Measurements from ENCODE around the gene CTU2.
"Not testable (repeated sequence)": the region's sequence is repeated elsewhere in the genome, so short reads cannot be mapped to it uniquely, and the experiment has no call there.

Gene CTU2

DNA sequence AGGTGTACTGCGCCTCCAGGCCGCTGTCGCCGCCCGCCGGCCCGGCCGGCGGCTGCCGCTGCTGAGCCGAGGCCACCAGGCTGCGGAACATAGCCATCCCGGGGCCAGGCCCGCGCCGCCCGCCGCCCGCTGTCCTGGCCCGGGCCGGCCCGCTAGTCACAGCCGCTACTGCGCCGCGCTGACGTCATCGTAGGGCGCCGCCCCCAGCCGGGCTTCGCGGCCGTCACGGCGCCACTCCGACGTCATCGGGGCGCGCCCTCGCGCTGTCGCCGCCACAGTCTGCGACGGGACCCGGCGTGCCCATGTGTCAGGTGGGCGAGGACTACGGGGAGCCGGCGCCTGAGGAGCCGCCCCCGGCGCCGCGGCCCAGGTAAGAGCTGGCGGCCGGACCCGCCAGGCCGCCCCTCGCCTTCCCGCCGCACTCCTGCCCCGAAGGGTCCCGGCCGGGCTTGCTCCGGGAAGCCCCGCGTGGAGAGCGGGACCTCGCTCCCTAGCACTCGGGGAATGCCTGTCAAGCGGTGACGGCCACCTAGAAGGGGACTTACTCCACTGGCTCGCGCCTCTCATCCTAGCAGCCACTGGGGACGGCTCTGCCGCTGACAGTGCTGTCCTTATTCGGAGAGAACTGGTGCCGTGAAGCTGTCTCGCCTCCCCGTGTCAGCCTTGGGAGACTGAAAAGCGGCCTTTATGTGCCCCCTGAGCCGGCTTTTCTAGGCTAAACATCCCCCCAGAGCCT, at the start of gene CTU2, which contains the start of gene RNF166:
CTU2 (plus strand) TSS at position 275 of the 736 bp plus-strand sequence; CDS start at position 303, 28 bp downstream.
RNF166 (minus strand) TSS at position 180 of the 736 bp plus-strand sequence; CDS start at position 97, 83 bp downstream.
- in situ Hi-C loops (cut with MboI; ENCODE audit: low pct_unique_long_range_greater_than_20kb, low sequenced_read_pairs) = no loop called here
- DNase-seq = peak; percentile 86

DNA sequence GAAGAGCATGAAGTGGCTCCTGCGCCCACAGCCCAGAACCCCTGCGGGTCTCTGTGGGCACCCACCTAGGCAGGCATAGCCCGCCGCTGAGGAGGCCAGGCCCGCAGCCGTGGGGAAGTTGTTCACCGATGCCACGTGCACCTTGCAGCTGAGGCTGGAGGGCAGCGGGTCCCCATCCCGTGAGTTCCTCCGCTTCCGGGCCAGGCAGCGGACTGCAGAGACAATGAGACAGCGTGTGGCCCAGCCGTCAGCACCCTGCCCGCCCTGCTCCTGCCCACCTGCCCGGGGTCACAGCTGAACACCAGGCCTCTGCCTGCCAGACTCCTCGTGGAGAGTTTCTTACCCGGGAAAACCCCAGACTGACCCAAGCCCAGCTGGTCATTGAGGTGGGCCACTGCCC, 48.9 kb upstream of the CTU2 start:
- no peak for DNase-seq
- in situ Hi-C loops (cut with MboI; ENCODE audit: low pct_unique_long_range_greater_than_20kb, low sequenced_read_pairs) = no loop called here

DNA sequence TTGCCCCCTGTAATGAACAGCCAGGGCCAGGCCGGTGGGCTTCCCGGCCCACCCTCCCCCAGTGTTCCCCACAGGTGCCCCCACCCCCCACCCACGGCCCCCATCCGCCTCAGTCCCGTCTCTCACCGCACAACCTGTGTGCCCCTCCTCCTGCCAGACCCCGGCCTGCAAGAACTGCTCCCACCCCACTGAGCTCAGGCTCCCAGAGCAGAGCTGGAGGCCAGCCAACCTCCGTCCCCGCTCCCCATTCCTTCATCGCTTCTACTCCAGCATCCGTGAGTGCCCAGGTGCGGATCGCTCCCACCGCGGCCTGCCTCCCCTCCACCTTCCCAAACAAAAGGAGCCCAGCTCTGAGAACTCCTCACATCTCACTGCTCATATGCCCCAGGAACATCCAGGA, 47.6 kb upstream of the CTU2 start:
- no peak for DNase-seq
- in situ Hi-C loops (cut with MboI; ENCODE audit: low pct_unique_long_range_greater_than_20kb, low sequenced_read_pairs) = no loop called here

DNA sequence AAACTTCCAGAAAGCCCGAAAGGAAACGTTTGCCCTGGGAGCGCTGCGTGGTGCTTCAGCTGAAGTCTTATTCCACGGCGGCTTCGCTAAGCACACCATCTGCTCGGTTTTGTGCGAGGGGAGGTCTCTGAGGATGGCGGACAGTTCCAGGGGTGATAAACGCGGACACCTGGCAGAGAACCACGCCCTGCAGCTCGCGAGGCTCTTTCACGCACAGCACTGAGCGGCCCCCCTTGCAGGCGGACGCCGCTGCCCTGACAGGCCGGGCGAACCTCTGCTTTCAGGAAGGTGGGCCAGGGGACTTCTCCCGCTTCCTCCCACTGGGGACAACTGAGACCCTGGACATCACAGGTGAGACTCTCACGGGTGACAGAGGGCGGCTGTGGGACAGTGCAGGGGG, 47.1 kb upstream of the CTU2 start:
- no peak for DNase-seq
- in situ Hi-C loops (cut with MboI; ENCODE audit: low pct_unique_long_range_greater_than_20kb, low sequenced_read_pairs) = no loop called here

DNA sequence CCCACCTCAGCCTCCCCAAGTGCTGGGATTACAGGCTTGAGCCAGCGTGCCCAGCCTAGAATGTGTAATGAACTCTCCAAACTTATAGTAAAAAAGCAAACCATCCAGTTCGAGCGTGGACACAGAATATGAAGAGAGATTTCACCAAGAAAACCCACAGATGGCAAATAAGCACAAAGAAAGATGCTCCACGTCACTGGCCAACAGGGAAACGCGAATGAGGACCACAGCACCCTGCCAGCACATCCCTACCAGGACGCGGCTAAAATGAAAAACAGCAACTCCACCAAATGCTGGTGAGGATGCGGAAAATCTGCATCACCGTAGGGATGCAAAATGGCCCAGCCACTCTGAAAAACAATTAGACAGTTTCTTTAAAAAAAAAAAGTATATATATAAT, 44.8 kb upstream of the CTU2 start:
- DNase-seq = no peak
- in situ Hi-C loops (cut with MboI; ENCODE audit: low pct_unique_long_range_greater_than_20kb, low sequenced_read_pairs) = no loop called here

DNA sequence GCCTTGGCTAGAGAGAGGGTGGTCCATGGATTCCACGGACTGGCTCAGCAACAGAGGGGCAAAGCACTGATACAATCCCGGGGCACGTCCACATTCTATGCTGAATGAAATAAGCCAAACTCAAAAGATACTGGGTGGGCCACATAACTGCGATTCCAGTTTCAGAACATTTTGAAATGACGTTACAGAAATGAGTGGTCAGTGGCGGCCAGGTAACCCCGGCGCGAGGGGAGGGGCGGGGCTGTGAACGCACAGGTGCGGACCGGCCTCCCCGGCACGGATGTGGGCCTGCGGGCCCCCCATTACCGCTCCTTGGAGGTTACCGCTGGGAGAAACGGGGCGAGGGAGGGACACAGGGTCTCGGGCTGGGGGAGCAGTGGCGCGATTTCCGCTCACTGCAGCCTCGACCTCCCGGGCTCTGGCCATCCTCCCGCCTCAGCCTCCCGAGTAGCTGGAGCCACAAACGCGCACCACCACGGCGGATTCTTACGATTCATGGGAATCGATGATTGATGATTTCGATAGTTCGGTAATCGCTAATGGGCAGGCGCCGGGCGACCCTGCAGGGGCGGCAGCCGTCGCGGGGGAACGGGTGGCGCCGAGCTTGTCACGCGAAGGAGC, 44.0 kb upstream of the CTU2 start:
- in situ Hi-C loops (cut with MboI; ENCODE audit: low pct_unique_long_range_greater_than_20kb, low sequenced_read_pairs) = no loop called here
- no peak for DNase-seq

DNA sequence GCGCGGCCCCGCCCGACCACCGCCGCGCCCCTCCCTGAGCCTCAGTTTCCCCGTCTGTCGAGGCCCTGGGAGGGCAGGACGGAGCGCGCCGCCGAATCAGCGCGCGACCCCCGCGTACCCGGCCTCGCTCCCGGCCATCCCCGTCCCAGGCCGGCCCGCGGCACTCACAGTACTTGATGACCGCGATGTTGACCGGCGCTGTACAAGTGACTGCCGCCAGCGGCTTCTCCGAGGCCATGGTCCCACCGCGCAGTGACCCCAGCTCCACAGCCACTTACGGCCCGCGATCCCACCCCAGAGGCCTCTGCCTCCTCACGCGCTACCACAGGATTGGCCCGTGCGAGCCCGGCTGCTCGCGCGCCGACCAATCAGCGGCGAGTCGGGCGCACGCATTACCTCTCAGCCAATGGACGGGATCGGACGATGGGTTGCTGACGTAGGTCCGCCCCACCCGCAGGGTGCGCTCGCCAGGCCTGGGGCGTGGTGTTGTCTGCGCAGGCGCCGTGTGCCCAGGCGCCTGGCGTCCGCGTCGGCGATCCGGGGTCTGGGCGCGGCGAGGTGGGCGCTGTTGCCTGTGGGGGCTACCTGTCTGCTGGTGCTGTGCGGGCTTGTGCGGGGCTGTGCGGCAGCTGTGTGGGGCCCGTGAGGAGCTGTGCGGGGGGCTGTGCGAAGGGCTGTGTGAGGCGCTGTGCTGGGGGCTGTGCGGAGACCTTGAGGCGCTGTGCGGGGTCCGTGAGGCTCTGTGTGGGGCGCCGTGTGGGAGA, 43.3 kb upstream of the CTU2 start, which contains the start of gene MVD:
MVD (minus strand) TSS at position 249 of the 764 bp plus-strand sequence; CDS start at position 238, 11 bp downstream.
- in situ Hi-C loops (cut with MboI; ENCODE audit: low pct_unique_long_range_greater_than_20kb, low sequenced_read_pairs) = no loop called here
- peak; percentile 97 for DNase-seq

DNA sequence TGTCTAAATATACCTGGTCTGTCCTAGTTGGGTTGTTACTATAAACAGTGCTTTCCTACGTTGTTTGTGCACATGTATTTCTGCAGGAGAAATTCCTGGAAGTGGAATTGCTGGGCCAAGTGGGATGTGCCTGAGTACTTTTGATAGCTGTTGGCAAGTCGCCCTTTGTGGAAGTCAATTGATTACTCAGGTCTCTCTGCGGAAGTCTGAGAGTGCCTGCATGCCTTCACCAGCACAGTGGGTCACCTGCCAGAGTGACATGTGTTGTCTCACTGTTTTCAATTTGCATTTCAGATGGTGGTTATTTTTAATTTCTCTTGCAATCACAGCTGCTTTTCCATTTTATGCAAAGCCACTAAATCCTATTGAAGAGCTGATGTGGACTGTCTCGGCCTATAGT, 41.2 kb upstream of the CTU2 start:
- in situ Hi-C loops (cut with MboI; ENCODE audit: low pct_unique_long_range_greater_than_20kb, low sequenced_read_pairs) = no loop called here
- DNase-seq = no peak

DNA sequence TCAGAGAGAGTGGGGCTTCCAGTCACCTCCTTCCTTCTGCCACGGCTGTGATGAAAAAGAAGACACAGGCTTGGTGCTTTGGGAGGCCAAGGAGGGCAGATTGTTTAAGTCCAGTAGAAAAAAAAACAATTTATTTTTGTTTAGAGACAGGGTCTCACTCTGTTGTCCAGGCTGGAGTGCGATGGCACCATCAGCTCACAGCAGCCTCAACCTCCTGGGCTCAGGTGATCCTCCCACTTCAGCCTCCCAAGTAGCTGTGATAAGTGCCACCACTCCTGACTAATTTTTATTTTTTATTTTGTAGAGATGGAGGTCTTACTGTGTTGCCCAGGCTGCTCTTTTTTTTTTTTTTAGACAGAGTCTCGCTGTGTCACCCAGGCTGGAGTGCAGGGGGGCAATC, 40.7 kb upstream of the CTU2 start:
- in situ Hi-C loops (cut with MboI; ENCODE audit: low pct_unique_long_range_greater_than_20kb, low sequenced_read_pairs) = no loop called here
- DNase-seq = no peak

DNA sequence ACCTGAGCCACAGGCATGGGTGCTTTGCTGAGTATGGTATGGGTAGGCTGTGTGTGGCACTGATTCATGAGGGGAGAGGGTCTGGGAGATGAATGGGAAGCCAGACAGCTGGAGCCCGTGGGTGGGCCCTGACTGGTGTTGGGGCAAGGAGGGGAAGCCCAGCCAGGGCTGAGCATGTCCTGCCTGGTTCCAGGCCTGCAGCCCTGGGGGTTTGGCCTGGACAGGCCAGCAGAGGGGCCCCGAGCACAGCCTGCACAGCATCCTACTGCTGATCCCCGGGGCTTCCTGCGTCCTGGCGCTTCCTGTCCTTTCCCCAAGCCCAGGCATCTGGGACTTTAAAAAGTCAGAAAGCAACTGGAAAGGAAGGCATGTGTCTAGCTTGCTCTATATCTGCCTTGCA, 38.8 kb upstream of the CTU2 start:
- DNase-seq = no peak
- in situ Hi-C loops (cut with MboI; ENCODE audit: low pct_unique_long_range_greater_than_20kb, low sequenced_read_pairs) = no loop called here

DNA sequence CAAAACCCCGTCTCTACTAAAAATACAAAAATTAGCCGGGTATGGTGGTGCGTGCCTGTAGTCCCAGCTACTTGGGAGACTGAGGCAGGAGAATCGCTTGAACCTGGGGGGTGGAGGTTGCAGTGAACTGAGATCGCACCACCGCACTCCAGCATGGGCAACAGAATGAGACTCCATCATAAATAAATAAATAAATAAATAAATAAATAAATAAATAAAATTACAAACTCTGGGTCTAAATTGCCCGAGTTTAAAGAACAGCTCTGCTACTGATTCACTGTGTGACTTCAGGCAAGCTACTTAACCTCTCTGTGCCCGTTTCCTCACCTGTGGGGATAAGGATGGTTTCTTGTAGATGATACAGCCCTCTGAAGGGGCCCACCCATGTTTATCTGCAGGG, 36.8 kb upstream of the CTU2 start:
- DNase-seq; in situ Hi-C loops (cut with MboI; ENCODE audit: low pct_unique_long_range_greater_than_20kb, low sequenced_read_pairs): not testable (repeated sequence)

DNA sequence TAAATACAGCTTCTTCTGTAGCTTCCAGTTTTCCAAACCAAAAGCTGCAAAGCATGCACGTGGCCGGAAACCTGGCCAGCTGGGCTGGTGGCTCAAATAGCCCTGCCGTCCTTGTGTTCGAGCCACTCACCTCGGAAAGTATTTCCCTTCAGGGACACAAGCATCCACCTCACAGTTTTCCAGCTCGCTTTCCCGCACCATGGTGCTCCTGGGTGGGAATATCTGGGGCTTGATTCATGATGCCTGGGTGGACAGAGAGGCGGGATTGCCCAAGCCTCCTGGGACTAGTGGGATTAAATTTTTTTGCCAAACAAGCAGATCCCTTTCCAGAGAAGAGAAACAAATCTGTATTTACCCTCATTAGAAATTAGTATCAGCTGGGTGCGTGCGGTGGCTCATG, 36.3 kb upstream of the CTU2 start:
- in situ Hi-C loops (cut with MboI; ENCODE audit: low pct_unique_long_range_greater_than_20kb, low sequenced_read_pairs) = no loop called here
- no peak for DNase-seq

DNA sequence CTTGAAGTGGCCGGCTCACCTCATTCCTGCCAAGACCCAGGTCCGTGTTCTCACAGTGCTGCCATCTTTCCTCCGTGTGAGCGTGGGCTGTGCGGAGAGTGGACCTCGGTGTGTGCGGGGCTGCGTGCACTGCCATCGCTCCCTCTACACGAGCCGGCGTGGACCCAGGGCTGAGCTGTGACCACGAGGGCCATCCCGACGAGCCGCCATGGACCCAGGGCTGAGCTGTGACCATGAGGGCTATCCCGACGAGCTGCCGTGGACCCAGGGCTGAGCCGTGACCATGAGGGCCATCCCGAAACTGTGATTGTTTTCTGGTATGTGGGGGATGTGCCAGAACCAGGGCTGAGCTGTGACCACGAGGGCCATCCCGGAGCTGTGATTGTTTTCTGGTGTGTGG, 34.5 kb upstream of the CTU2 start:
- no peak for DNase-seq
- in situ Hi-C loops (cut with MboI; ENCODE audit: low pct_unique_long_range_greater_than_20kb, low sequenced_read_pairs) = no loop called here

DNA sequence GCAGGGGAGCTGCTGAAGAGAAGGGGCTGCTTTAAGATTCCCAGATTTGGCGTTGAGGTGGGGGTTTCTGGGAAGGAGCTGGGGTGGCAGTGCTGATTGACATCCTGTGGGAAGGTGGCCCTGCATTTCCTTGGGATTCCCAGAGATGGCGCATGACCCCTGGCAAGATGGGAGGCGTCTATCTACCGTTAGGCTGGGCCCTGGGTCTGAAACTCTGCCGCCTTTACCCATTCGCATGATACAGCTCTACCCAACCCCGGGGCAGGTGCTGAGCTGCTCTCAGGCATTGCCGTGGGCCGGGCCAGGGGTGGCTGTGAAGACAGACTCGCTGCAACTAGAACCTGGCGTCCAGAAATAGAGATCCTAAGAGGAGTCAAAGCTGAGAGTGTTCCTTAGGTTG, 33.5 kb upstream of the CTU2 start:
- in situ Hi-C loops (cut with MboI; ENCODE audit: low pct_unique_long_range_greater_than_20kb, low sequenced_read_pairs) = no loop called here
- DNase-seq = no peak

DNA sequence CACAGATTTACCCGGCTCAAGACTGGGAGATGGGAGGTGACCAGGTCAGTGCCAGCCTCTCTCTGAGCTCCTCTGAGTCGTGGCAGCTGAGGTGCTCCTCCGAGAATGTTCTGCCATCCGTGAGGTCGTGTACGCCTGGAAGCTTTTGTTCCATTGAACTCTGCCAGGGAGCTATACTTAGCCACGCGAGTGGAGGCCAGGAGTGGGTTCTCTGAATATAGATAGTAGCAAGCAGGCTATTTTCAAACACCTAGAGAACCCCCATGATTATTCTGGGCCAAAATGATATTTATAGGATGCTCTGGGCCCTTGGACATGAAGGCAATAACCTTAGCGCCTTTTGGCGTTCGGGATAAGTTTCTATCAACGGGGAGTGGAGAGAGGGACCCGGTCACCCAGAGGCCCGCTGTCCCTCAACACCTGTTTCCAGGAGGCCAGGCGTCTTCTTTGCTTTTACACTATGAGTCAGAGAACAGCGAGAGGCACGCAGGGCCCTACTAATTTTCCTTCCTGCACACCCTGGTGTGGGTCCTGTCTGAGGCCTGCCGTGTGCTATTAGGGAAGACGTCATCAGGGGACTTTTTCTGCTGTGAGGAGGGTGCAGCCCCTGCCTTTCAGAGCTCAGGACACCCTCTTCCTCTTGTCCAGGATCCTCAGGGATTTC, 32.5 kb upstream of the CTU2 start:
- DNase-seq = no peak
- in situ Hi-C loops (cut with MboI; ENCODE audit: low pct_unique_long_range_greater_than_20kb, low sequenced_read_pairs) = no loop called here

DNA sequence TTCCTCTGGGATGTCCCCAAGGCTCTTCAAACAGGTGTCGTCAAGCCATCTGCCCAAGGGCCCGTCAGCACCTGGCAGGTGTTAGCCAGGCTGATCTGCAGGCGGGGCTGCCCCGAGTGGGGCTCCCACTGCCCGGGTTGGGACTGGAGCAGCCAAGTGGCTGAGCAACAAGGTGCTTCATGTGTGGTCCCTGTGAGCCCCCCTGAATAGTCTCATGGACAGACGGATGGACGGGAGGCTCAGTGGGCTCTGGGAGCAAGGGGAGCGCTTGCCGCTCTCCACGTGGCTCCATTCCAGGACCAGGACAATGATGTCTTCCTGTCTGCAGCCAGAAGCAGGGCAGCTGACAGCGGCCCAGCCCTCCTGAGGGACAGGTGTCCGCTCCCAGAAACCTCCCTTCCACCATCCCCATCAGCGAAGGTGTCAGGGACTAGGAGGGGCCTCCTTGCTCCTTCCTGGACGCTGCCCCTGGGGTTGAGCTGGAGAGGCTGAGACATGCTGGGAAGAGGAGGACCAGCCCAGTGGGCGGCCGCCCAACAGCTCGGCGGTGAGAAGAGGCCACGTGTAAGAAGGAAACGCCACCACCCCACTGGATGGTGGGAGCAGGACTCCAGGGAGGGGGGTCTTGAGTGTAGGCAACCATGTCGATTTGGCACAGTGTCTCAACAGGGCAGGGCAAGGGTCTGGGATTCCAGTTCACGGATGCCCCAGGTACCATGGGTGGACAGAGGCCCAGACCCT, 29.6 kb upstream of the CTU2 start:
- in situ Hi-C loops (cut with MboI; ENCODE audit: low pct_unique_long_range_greater_than_20kb, low sequenced_read_pairs) = no loop called here
- DNase-seq = no peak

DNA sequence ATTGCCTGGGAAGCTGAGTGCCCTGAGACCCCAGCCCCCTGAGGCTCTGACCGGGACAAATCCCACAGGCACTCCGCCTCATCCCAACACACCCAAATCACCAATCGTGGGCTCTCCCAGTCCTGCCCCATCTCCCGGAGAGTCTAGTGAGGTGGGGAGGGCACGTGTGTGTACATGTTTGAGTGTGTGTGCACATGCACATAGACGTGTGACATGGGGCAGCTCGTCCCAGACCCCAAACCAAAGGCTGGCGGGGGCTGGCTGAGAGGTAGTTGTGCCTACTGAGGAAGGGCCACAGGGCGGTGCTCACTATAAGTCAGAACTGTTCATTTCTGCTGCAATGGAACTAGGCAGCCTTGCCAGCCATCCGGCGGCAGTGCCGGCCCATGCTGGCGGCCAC, 28.6 kb upstream of the CTU2 start:
- DNase-seq = no peak
- in situ Hi-C loops (cut with MboI; ENCODE audit: low pct_unique_long_range_greater_than_20kb, low sequenced_read_pairs) = no loop called here

DNA sequence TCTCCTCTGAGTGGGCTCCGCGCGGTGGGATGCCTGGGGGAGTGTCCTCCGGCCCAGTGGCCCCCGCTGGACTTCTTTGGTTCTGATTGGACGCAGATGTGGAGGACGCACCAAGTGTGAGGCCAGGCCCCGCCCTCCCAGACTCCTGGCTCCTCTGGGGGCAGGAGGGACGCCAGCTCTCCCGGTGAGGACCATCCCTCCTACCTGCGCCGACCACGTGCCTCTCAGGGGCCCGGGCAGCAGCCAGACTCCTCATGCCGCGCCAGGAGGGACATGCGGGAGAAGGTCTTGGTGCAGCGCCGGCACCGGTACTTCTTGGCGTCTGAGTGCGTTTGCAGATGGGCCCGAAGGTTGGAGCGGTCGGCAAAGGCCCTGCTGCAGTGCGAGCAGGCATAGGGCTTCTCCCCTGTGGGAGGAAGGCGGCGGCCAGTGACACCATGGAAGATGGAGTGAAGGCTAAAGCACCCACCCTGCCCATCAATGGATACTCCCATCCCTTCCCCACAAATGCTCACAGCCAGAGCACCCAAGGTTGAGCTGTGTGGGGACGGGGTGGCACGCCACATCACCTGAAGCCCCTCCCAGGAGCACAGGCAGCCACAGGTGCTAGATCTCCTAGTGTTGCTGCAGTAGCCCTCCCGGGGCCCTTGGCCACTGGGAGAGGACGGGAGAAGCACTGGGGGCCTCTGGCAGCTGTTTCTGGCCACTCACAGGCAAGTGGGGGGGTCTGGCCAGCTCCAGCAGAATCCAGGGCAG, 27.9 kb upstream of the CTU2 start:
- in situ Hi-C loops (cut with MboI; ENCODE audit: low pct_unique_long_range_greater_than_20kb, low sequenced_read_pairs) = no loop called here

More for the DNA sequence above, 27.9 kb upstream of the CTU2 start:
- no peak for DNase-seq
